ENCODE results near the gene RPS6KB2.

DNA sequence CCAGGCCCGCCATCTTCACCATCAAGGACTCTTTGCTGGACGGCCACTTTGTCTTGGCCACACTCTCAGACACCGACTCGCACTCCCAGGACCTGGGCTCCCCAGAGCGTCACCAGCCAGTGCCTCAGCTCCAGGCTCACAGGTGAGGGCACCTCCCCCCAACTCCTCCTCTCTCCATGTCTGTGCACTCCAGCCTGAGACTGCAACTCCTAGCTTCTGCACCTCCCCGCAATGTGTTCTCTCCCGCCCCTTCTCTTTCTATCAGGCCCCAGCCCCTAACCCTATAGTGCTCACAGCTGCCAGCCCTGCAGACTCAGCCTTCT is 32.1 kb upstream of the RPS6KB2 start:
- TF ChIP-seq POLR2A (IDR thresholded peaks at IDR 0.05; ENCODE audit: extremely low read depth, insufficient read length) = no peak
- TF ChIP-seq, protein P1, sequence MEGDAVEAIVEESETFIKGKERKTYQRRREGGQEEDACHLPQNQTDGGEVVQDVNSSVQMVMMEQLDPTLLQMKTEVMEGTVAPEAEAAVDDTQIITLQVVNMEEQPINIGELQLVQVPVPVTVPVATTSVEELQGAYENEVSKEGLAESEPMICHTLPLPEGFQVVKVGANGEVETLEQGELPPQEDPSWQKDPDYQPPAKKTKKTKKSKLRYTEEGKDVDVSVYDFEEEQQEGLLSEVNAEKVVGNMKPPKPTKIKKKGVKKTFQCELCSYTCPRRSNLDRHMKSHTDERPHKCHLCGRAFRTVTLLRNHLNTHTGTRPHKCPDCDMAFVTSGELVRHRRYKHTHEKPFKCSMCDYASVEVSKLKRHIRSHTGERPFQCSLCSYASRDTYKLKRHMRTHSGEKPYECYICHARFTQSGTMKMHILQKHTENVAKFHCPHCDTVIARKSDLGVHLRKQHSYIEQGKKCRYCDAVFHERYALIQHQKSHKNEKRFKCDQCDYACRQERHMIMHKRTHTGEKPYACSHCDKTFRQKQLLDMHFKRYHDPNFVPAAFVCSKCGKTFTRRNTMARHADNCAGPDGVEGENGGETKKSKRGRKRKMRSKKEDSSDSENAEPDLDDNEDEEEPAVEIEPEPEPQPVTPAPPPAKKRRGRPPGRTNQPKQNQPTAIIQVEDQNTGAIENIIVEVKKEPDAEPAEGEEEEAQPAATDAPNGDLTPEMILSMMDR (IDR thresholded peaks at IDR 0.05; ENCODE audit: low read depth, low read length) = no peak
- TF ChIP-seq, protein P2, sequence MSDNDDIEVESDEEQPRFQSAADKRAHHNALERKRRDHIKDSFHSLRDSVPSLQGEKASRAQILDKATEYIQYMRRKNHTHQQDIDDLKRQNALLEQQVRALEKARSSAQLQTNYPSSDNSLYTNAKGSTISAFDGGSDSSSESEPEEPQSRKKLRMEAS (IDR thresholded peaks at IDR 0.05; ENCODE audit: low read depth, low read length) = no peak

Data from NB4 (cell line).